LNCaP clone FGC (cell line): Measurements from ENCODE around the gene KIF18A.

Source experiments
- DNase-seq: peaks from one replicate; pipeline ENCODE4 v3.0.0-alpha.2; 2011; ENCODE audit warnings: low read depth
- H3K4me3 ChIP-seq: 2 replicates; pipeline ENCODE4 v1.5.1; 2011; ENCODE audit warnings: mild to moderate bottlenecking, low read depth, low read length, control low read depth
- CTCF ChIP-seq: IDR thresholded peaks from 2 replicates; pipeline ENCODE4 v1.5.1; 2012; ENCODE audit warnings: mild to moderate bottlenecking; ENCODE audit not compliant: control insufficient read depth, insufficient read depth; ENCODE audit errors: extremely low read depth

Gene KIF18A

GRCh38 chr11:28083118-28083517 lies 24.8 kb downstream of the KIF18A start:
- no peak overlapping the region for H3K4me3 ChIP-seq
- TF ChIP-seq CTCF, result no peak
- DNase-seq, result no peak

- no peak overlapping the region for H3K4me3 ChIP-seq
- no peak for TF ChIP-seq CTCF
- DNase-seq, result no peak
Observed at GRCh38 chr11:28077521-28077920, 30.4 kb downstream of the KIF18A start.

- H3K4me3 ChIP-seq, result no peak overlapping the region
- DNase-seq, result no peak
- TF ChIP-seq CTCF, result no peak
Observed at GRCh38 chr11:28072321-28072720, 35.6 kb downstream of the KIF18A start.

GRCh38 chr11:28071305-28071704 lies 36.7 kb downstream of the KIF18A start:
- no peak overlapping the region for H3K4me3 ChIP-seq
- TF ChIP-seq CTCF, result no peak
- DNase-seq, result no peak

- no peak for DNase-seq
- no peak for TF ChIP-seq CTCF
- H3K4me3 ChIP-seq, result no peak overlapping the region
Observed at GRCh38 chr11:28058333-28058732, 49.6 kb downstream of the KIF18A start.

GRCh38 chr11:28054821-28055220 lies 53.1 kb downstream of the KIF18A start:
- DNase-seq, result no peak
- no peak for TF ChIP-seq CTCF
- H3K4me3 ChIP-seq, result no peak overlapping the region

- no peak for TF ChIP-seq CTCF
- DNase-seq, result no peak
- H3K4me3 ChIP-seq, result no peak overlapping the region
Observed at GRCh38 chr11:28049338-28050216, 58.4 kb downstream of the KIF18A start.
